ENCODE measurements around the gene NAA50. TPM values are rescaled to one million over a fixed set of nuclear protein-coding genes. Genes with fewer than 3 reads are reported as not detected.
A peak's percentile ranks its signal among the peaks of the same experiment; 100 is the strongest.

Gene NAA50
- total RNA-seq, 3 donors from 2014 or later (not counting 1 experiment from before 2014, with no cell fraction given) = 55.3 to 77.6 (median 61.0) TPM

- Histone ChIP-seq H3K27ac (ENCODE audit: low read length) (no peak overlapping the region), H3K27me3 (ENCODE audit: control insufficient read depth, insufficient read depth, low read length) (no peaks in the 10 kb centered on the region), H3K4me1 (ENCODE audit: control insufficient read depth, insufficient read depth, low read length) (no peaks in the 10 kb centered on the region), H3K9me3 (ENCODE audit: control insufficient read depth, insufficient read depth, low read length) (no peaks in the 10 kb centered on the region), H3K36me3 (ENCODE audit: control insufficient read depth, insufficient read depth, low read length) (no peaks in the 10 kb centered on the region), H3K4me3 (ENCODE audit: low read length) (no peak overlapping the region)
- no peak overlapping the region for H3K4me3 Mint-ChIP-seq
- no peak for ATAC-seq
- H3K27me3 Mint-ChIP-seq (ENCODE audit: low read depth in 2 of 2) = no peaks in the 10 kb centered on the region
- H3K27ac Mint-ChIP-seq = no peak overlapping the region
- H3K36me3 Mint-ChIP-seq = no peaks in the 10 kb centered on the region
- no peak for DNase-seq
- intact Hi-C loops (cut with micrococcal nuclease) = no loop called here
- H3K9me3 Mint-ChIP-seq = no peaks in the 10 kb centered on the region
- H3K4me1 Mint-ChIP-seq = peaks cover 0 to 5% of the 10 kb centered on the region in 2 donors
- WGBS (ENCODE audit: insufficient coverage) = 100% methylated on average over 2 of the region's 2 CpGs
- TF ChIP-seq, protein P1, sequence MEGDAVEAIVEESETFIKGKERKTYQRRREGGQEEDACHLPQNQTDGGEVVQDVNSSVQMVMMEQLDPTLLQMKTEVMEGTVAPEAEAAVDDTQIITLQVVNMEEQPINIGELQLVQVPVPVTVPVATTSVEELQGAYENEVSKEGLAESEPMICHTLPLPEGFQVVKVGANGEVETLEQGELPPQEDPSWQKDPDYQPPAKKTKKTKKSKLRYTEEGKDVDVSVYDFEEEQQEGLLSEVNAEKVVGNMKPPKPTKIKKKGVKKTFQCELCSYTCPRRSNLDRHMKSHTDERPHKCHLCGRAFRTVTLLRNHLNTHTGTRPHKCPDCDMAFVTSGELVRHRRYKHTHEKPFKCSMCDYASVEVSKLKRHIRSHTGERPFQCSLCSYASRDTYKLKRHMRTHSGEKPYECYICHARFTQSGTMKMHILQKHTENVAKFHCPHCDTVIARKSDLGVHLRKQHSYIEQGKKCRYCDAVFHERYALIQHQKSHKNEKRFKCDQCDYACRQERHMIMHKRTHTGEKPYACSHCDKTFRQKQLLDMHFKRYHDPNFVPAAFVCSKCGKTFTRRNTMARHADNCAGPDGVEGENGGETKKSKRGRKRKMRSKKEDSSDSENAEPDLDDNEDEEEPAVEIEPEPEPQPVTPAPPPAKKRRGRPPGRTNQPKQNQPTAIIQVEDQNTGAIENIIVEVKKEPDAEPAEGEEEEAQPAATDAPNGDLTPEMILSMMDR (IDR thresholded peaks at IDR 0.05) = no peak
These were observed 18.6 kb upstream of the NAA50 start for GRCh38 chr3:113764698-113765097.

GRCh38 chr3:113758389-113759024 lies 12.5 kb upstream of the NAA50 start:
- DNase-seq = no peak
- H3K4me1 ChIP-seq (ENCODE audit: control insufficient read depth, insufficient read depth, low read length) = no peaks in the 10 kb centered on the region
- no peak overlapping the region for H3K4me3 ChIP-seq (ENCODE audit: low read length)
- no peak overlapping the region for H3K4me3 Mint-ChIP-seq
- no peaks in the 10 kb centered on the region for H3K36me3 ChIP-seq (ENCODE audit: control insufficient read depth, insufficient read depth, low read length)
- H3K36me3 Mint-ChIP-seq = no peaks in the 10 kb centered on the region
- no peak for ATAC-seq
- peaks cover 4 to 8% of the 10 kb centered on the region in 2 donors for H3K4me1 Mint-ChIP-seq
- no peaks in the 10 kb centered on the region for H3K9me3 ChIP-seq (ENCODE audit: control insufficient read depth, insufficient read depth, low read length)
- H3K9me3 Mint-ChIP-seq = peaks cover 2 to 3% of the 10 kb centered on the region in 2 donors
- TF ChIP-seq, protein P1 (IDR thresholded peaks at IDR 0.05) = no peak
- H3K27ac ChIP-seq (ENCODE audit: low read length) = no peak overlapping the region
- H3K27ac Mint-ChIP-seq = peak overlapping the region; percentile 39 to 45
- H3K27me3 Mint-ChIP-seq (ENCODE audit: low read depth in 2 of 2) = no peaks in the 10 kb centered on the region
- intact Hi-C loops (cut with micrococcal nuclease) = no loop called here
- WGBS (ENCODE audit: insufficient coverage) = 100% methylated on average over 1 of the region's 1 CpG
- no peaks in the 10 kb centered on the region for H3K27me3 ChIP-seq (ENCODE audit: control insufficient read depth, insufficient read depth, low read length)

DNA sequence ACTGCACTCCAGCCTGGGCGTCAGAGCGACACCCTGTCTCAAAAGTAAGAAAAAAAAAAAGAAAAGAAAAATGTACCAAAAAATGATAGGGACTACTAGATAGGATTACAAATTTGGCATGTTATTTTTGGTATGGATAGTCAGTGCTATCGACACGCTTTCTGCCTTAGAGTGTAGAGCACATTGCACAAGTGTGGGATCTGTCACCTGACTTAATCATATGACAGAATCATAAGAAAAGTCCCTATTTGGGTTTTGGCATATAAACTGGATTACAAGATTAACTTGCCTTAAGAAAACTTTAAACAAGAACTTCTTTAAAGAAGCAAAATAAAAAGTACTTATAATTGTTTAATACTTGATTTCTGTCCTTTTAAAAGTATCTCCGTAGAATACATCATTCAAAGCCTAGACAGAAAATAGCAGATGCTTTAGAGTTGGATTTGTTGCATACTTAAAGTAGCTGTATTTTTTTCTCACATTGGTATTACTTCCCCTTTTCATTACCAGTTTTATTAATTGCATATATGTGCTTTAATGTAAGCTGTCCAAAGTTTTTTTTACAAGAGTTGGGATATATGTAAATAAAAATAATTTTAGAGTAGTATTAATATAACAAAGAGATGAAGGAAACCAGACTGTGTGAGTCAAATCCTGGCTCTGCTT lies 8.6 kb upstream of the NAA50 start:
- intact Hi-C loops (cut with micrococcal nuclease) = no loop called here
- H3K36me3 Mint-ChIP-seq = no peaks in the 10 kb centered on the region
- no peaks in the 10 kb centered on the region for H3K27me3 Mint-ChIP-seq (ENCODE audit: low read depth in 2 of 2)
- Histone ChIP-seq H3K27ac (ENCODE audit: low read length) (no peak overlapping the region), H3K9me3 (ENCODE audit: control insufficient read depth, insufficient read depth, low read length) (no peaks in the 10 kb centered on the region), H3K4me1 (ENCODE audit: control insufficient read depth, insufficient read depth, low read length) (no peaks in the 10 kb centered on the region), H3K4me3 (ENCODE audit: low read length) (no peak overlapping the region), H3K36me3 (ENCODE audit: control insufficient read depth, insufficient read depth, low read length) (no peaks in the 10 kb centered on the region), H3K27me3 (ENCODE audit: control insufficient read depth, insufficient read depth, low read length) (no peaks in the 10 kb centered on the region)
- H3K4me1 Mint-ChIP-seq = peaks cover 14 to 18% of the 10 kb centered on the region in 2 donors
- H3K4me3 Mint-ChIP-seq = no peak overlapping the region
- ATAC-seq = no peak
- WGBS (ENCODE audit: insufficient coverage) = 69% methylated on average over 4 of the region's 5 CpGs
- DNase-seq = no peak
- H3K9me3 Mint-ChIP-seq = peaks cover 2 to 3% of the 10 kb centered on the region in 2 donors
- no peak overlapping the region for H3K27ac Mint-ChIP-seq
- TF ChIP-seq, protein P1 (IDR thresholded peaks at IDR 0.05) = no peak
